Right lung (tissue), 10 donors: ENCODE data around the gene RPL35. TPM values are rescaled to one million over a fixed set of nuclear protein-coding genes. Genes with fewer than 3 reads are reported as not detected.

Source experiments
- DNase-seq, 2 donors: peaks; one replicate each; pipeline ENCODE4 v3.0.0-alpha.2; 2013
- long read RNA-seq, 8 donors: transcript quantifications; one replicate each; lab custom pipeline, GENCODE V29; 2026
- polyA plus RNA-seq, 5 donors: library from polyadenylated mRNA; unstranded; fragments of 120-200 nt; gene quantifications; one replicate each; pipeline versions ENCODE4 v1.2.1 to v1.2.3, GENCODE V29; 2013; ENCODE audit warnings: inconsistent platforms in 1 of 5, low replicate concordance in 1 of 5; ENCODE audit not compliant: insufficient read length in 5 of 5, insufficient read depth in 1 of 5

The RPL35 gene
- 1,000 to 10,000 TPM in 3 of 5 donors, 100 to 1,000 TPM in 2; 898 to 1,630 (median 1,039) TPM for polyA plus RNA-seq
- long read RNA-seq, donor 1, transcript RPL35-201 (4 exons, 455 nt) = major isoform, 1,849 of 2,746 reads
- long read RNA-seq, donor 1, transcript RPL35-203 (3 exons, 785 nt) = minor isoform, 609 of 2,746 reads
- long read RNA-seq, donor 1, transcript RPL35-205 (2 exons, 649 nt) = minor isoform, 62 of 2,746 reads
- long read RNA-seq, donor 1, partial matches to known transcripts = 221 of 2,746 reads
- long read RNA-seq, donor 1, other reads (novel, unspliced or antisense) = 5 of 2,746 reads
- long read RNA-seq, donor 2, transcript RPL35-205 (2 exons, 649 nt) = minor isoform, 19 of 1,405 reads
- long read RNA-seq, donor 2, transcript RPL35-201 (4 exons, 455 nt) = major isoform, 967 of 1,405 reads
- long read RNA-seq, donor 2, transcript RPL35-203 (3 exons, 785 nt) = minor isoform, 375 of 1,405 reads
- long read RNA-seq, donor 2, partial matches to known transcripts = 38 of 1,405 reads
- long read RNA-seq, donor 2, other reads (novel, unspliced or antisense) = 6 of 1,405 reads
- long read RNA-seq, donor 3, transcript RPL35-205 (2 exons, 649 nt) = minor isoform, 32 of 1,680 reads
- long read RNA-seq, donor 3, transcript RPL35-201 (4 exons, 455 nt) = major isoform, 1,194 of 1,680 reads
- long read RNA-seq, donor 3, transcript RPL35-203 (3 exons, 785 nt) = minor isoform, 362 of 1,680 reads
- long read RNA-seq, donor 3, partial matches to known transcripts = 91 of 1,680 reads
- long read RNA-seq, donor 3, other reads (novel, unspliced or antisense) = 0 of 1,680 reads
- long read RNA-seq, donor 4, transcript RPL35-205 (2 exons, 649 nt) = minor isoform, 39 of 1,255 reads
- long read RNA-seq, donor 4, transcript RPL35-201 (4 exons, 455 nt) = major isoform, 816 of 1,255 reads
- long read RNA-seq, donor 4, transcript RPL35-203 (3 exons, 785 nt) = minor isoform, 304 of 1,255 reads
- long read RNA-seq, donor 4, partial matches to known transcripts = 96 of 1,255 reads
- long read RNA-seq, donor 4, other reads (novel, unspliced or antisense) = 0 of 1,255 reads
- long read RNA-seq, donor 5, transcript RPL35-201 (4 exons, 455 nt) = major isoform, 1,990 of 2,840 reads
- long read RNA-seq, donor 5, transcript RPL35-205 (2 exons, 649 nt) = minor isoform, 71 of 2,840 reads
- long read RNA-seq, donor 5, transcript RPL35-203 (3 exons, 785 nt) = minor isoform, 628 of 2,840 reads
- long read RNA-seq, donor 5, partial matches to known transcripts = 120 of 2,840 reads
- long read RNA-seq, donor 5, other reads (novel, unspliced or antisense) = 31 of 2,840 reads
- long read RNA-seq, donor 6, transcript RPL35-201 (4 exons, 455 nt) = major isoform, 1,668 of 2,440 reads
- long read RNA-seq, donor 6, transcript RPL35-205 (2 exons, 649 nt) = minor isoform, 88 of 2,440 reads
- long read RNA-seq, donor 6, transcript RPL35-203 (3 exons, 785 nt) = minor isoform, 450 of 2,440 reads
- long read RNA-seq, donor 6, partial matches to known transcripts = 209 of 2,440 reads
- long read RNA-seq, donor 6, other reads (novel, unspliced or antisense) = 24 of 2,440 reads
- long read RNA-seq, donor 7, transcript RPL35-201 (4 exons, 455 nt) = major isoform, 810 of 1,088 reads
- long read RNA-seq, donor 7, transcript RPL35-203 (3 exons, 785 nt) = minor isoform, 235 of 1,088 reads
- long read RNA-seq, donor 7, transcript RPL35-205 (2 exons, 649 nt) = minor isoform, 18 of 1,088 reads
- long read RNA-seq, donor 7, partial matches to known transcripts = 25 of 1,088 reads
- long read RNA-seq, donor 7, other reads (novel, unspliced or antisense) = 0 of 1,088 reads
- long read RNA-seq, donor 8, transcript RPL35-205 (2 exons, 649 nt) = minor isoform, 24 of 871 reads
- long read RNA-seq, donor 8, transcript RPL35-201 (4 exons, 455 nt) = major isoform, 590 of 871 reads
- long read RNA-seq, donor 8, transcript RPL35-203 (3 exons, 785 nt) = minor isoform, 193 of 871 reads
- long read RNA-seq, donor 8, partial matches to known transcripts = 64 of 871 reads
- long read RNA-seq, donor 8, other reads (novel, unspliced or antisense) = 0 of 871 reads

GRCh38 chr9:124861342-124862229 lies at the start of gene RPL35, which contains the start of gene ARPC5L:
TSS of gene RPL35 (minus strand) at chr9:124861957. CDS start at chr9:124861912, 45 bp downstream.
TSS of gene ARPC5L (plus strand) at chr9:124862130. CDS start at chr9:124869291, 7,161 bp downstream.
- peak; percentile 93 to 94 for DNase-seq

GRCh38 chr9:124908098-124908497 lies 46.3 kb upstream of the RPL35 start:
- DNase-seq = no peak

GRCh38 chr9:124906966-124907365 lies 45.2 kb upstream of the RPL35 start:
- DNase-seq = no peak

- no peak for DNase-seq
Measured at GRCh38 chr9:124899845-124900244, 38.1 kb upstream of the RPL35 start.

- no peak for DNase-seq
Measured at GRCh38 chr9:124897570-124898460, 36.1 kb upstream of the RPL35 start.

GRCh38 chr9:124894741-124895170 lies 33.0 kb upstream of the RPL35 start:
- DNase-seq = no peak

GRCh38 chr9:124894035-124894740 lies 32.4 kb upstream of the RPL35 start:
- DNase-seq = no peak

GRCh38 chr9:124890179-124890578 lies 28.4 kb upstream of the RPL35 start:
- no peak for DNase-seq

- no peak for DNase-seq
Measured at GRCh38 chr9:124889006-124889405, 27.2 kb upstream of the RPL35 start.

GRCh38 chr9:124887832-124888231 lies 26.1 kb upstream of the RPL35 start:
- no peak for DNase-seq

- no peak for DNase-seq
Measured at GRCh38 chr9:124886866-124887492, 25.2 kb upstream of the RPL35 start.

- no peak for DNase-seq
Measured at GRCh38 chr9:124886461-124886860, 24.7 kb upstream of the RPL35 start.

GRCh38 chr9:124885551-124885950 lies 23.8 kb upstream of the RPL35 start:
- DNase-seq = no peak

- DNase-seq = no peak
Measured at GRCh38 chr9:124884376-124884775, 22.6 kb upstream of the RPL35 start.

GRCh38 chr9:124882231-124882630 lies 20.5 kb upstream of the RPL35 start:
- no peak for DNase-seq

GRCh38 chr9:124881138-124881743 lies 19.5 kb upstream of the RPL35 start:
- DNase-seq = no peak
